DMS153 (cell line): Measurements from ENCODE around the gene SMIM45.

ENCODE experiments used
- DNase-seq: peaks from one replicate; lab custom pipeline; 2025; lab: John Stamatoyannopoulos, UW

The SMIM45 gene

GRCh38 chr22:41951898-41952474 is at the start of gene SMIM45:
Gene SMIM45, plus strand, starts transcription at chr22:41952150.
- no peak for DNase-seq

GRCh38 chr22:41902932-41903421 is 49.0 kb upstream of the SMIM45 start:
- DNase-seq: no peak

GRCh38 chr22:41904450-41905410 is 47.2 kb upstream of the SMIM45 start:
- DNase-seq: no peak

- DNase-seq: no peak
These were observed 46.3 kb upstream of the SMIM45 start for GRCh38 chr22:41905411-41906202.

GRCh38 chr22:41906822-41907221 is 45.1 kb upstream of the SMIM45 start:
- DNase-seq: no peak

GRCh38 chr22:41907436-41908401 is 44.2 kb upstream of the SMIM45 start:
- no peak for DNase-seq

- no peak for DNase-seq
These were observed 43.3 kb upstream of the SMIM45 start for GRCh38 chr22:41908411-41909309.

GRCh38 chr22:41909310-41910049 is 42.5 kb upstream of the SMIM45 start:
- no peak for DNase-seq

GRCh38 chr22:41910050-41911000 is 41.6 kb upstream of the SMIM45 start:
- DNase-seq: no peak

- no peak for DNase-seq
These were observed 40.8 kb upstream of the SMIM45 start for GRCh38 chr22:41911001-41911611.

- DNase-seq: no peak
These were observed 39.5 kb upstream of the SMIM45 start for GRCh38 chr22:41912338-41913039.

- DNase-seq: no peak
These were observed 38.8 kb upstream of the SMIM45 start for GRCh38 chr22:41913040-41913719.

- DNase-seq: no peak
These were observed 38.0 kb upstream of the SMIM45 start for GRCh38 chr22:41913842-41914534.

- no peak for DNase-seq
These were observed 37.3 kb upstream of the SMIM45 start for GRCh38 chr22:41914611-41915034.

GRCh38 chr22:41915035-41915785 is 36.7 kb upstream of the SMIM45 start, which contains the start of gene SHISA8:
Gene SHISA8, minus strand, starts transcription at chr22:41915074. Its CDS starts 407 bp downstream, at chr22:41914667.
- no peak for DNase-seq
